Activated CD4-positive, alpha-beta T cell treated with anti-CD3 and anti-CD28 coated beads for 1 hour (primary cell): ENCODE measurements around the gene SDSL.

Experiments
- DNase-seq: peaks from one replicate; pipeline ENCODE4 v3.0.0-alpha.2; 2020

SDSL gene

GRCh38 chr12:113396828-113397496 is 25.2 kb upstream of the SDSL start:
- no peak for DNase-seq

GRCh38 chr12:113397497-113398197 is 24.5 kb upstream of the SDSL start:
- no peak for DNase-seq

DNA sequence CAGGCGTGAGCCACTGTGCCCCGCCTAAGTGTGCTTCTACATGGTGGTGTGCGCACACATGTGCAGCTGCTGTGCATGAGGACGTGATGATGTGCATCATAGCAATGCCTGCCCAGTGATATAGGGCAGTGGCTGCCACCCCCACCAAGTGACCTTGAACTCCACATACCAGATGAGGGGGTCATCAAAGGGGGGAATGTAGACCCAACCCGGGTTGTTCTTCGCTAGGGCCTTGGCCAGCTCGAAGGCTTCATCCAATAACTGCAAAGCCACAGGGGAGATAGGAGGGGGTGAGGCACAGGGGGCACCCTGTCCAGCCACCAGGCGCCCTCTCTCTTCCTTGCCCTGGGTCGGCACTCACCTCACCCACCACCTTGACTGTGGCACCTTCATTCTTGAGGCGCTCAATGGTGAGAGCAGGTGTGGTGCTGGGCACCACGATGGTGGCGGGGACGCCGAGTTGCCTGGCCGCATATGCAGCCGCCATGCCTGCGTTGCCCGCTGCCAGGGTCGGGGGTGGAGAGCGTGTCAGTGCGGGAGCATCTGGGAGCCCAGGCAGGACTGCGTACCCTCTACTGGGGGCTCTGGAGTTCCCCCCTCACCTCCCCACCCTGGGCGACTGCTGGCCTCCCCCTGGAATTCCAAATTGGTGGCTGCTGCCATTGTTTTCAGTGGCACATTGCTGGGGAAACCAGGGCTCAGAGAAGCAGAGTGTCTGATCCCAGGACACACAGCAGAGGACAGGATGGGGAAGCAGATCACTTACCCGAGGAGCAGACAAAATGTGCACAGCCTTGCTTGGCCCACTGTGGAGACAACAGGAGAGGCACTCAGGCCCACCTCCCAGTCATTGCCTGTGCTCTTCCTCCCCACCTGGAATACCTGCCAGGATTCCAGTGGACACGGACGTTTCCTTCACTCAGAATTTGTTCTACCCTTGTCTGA is 23.6 kb upstream of the SDSL start:
- DNase-seq, result no peak

- DNase-seq, result no peak
These were observed 22.7 kb upstream of the SDSL start for GRCh38 chr12:113399490-113399889.

DNA sequence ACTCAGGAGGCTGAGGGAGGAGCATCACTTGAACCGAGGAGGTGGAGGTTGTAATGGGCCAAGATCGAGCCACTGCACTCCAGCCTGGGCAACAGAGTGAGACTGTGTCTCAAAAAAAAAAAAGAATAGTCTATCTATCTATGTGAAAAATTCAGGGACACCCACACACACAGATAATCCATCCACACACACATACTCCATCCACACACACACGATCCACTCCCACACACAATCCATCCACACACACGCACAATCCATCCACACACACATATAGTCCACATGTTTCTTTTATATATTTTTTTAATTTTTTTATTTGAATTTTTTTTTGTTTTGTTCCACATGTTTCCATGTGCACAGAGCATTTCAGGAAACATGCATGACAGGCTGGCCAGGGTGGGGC is 21.8 kb upstream of the SDSL start:
- DNase-seq, result no peak

GRCh38 chr12:113401066-113402000 is 20.8 kb upstream of the SDSL start:
- no peak for DNase-seq

DNA sequence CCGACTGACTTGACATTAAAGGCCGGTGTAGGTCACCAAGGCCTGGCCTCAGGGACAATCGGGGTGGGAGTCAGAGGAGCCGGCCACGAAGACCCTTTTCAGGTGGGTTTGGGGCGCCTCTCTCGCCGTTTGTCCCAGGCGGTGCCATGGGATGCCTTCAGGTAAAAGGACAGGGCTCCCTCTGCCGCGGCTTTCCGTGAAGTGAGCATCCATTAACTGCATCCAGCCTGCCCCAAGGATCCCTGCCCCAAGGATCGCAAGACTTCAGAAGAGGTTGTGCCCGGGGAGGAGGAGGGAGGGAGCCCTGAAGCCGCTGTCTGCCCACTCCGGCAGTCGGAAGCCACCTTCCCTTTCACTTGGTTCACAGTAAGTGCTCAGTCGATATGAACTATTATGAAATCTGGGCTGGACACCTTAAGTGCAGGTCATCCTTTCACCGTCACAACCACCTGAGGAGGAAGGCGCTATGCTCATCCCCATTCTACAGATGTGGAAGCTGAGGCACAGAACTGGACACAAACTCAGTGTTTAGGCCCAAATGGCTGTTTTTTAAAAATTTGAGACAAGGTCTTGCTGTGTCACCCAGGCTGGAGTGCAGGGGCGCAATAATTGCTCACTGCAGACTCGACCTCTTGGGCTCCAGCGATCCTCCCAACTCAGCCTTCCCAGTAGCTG is 19.5 kb upstream of the SDSL start:
- DNase-seq, result no peak

GRCh38 chr12:113403435-113404415 is 18.5 kb upstream of the SDSL start, which contains the start of gene SDS:
Gene SDS (minus strand): TSS chr12:113403887. CDS start chr12:113399708, 4,179 bp downstream.
- no peak for DNase-seq

- no peak for DNase-seq
These were observed 16.5 kb upstream of the SDSL start for GRCh38 chr12:113405694-113406093.

GRCh38 chr12:113407931-113408600 is 14.1 kb upstream of the SDSL start:
- no peak for DNase-seq

DNA sequence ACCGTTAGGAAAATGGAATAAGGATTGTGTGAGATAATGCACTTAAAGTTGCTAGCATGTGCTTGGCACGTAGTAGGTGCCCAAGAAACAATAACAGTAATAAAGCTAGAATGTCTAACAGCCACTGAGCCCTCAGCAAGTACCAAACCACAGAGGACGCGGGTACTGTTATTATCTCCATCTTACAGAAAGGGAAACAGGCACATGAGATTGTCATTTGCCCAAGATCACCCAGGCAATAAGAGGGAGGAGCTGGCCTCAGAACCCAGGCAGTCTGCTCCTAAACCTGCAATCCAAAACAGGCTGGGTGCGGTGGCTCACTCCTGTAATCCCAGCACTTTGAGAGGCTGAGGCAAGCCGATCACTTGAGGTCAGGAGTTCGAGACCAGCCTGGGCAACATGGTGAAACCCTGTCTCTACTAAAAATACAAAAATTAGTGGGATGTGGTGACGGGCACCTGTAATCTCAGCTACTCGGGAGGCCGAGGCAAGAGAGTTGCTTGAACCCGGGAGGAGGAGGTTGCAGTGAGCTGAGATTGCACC is 13.4 kb upstream of the SDSL start:
- DNase-seq, result no peak

GRCh38 chr12:113409462-113410124 is 12.6 kb upstream of the SDSL start:
- no peak for DNase-seq

GRCh38 chr12:113413488-113413939 is 8.7 kb upstream of the SDSL start:
- DNase-seq, result no peak

DNA sequence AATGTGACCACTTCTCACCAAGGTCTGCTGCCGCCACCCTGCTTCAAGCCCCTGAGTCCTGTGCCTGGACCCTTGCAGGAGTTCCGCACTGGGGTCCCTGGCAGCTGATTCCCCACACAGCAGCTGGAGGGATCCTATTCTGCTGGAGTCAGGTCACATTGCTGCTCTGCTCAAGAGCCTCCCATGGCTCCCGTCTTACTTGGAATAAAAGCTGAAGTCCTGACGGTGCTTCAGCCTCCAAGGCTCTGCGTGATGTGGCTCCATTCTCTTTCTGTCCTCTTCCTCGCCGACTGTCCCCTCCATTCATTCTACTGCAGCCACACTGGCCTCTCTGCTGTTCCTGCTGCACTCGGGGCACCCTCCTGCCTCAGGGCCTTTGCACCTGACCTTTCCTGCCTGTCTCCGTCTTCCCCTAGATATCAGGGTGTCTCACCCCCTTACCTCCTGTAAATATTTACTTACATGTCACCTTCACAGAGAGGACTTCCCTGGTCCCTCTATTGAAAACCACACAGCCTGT is 7.6 kb upstream of the SDSL start:
- DNase-seq, result no peak

GRCh38 chr12:113416091-113416754 is 6.0 kb upstream of the SDSL start:
- DNase-seq, result no peak

DNA sequence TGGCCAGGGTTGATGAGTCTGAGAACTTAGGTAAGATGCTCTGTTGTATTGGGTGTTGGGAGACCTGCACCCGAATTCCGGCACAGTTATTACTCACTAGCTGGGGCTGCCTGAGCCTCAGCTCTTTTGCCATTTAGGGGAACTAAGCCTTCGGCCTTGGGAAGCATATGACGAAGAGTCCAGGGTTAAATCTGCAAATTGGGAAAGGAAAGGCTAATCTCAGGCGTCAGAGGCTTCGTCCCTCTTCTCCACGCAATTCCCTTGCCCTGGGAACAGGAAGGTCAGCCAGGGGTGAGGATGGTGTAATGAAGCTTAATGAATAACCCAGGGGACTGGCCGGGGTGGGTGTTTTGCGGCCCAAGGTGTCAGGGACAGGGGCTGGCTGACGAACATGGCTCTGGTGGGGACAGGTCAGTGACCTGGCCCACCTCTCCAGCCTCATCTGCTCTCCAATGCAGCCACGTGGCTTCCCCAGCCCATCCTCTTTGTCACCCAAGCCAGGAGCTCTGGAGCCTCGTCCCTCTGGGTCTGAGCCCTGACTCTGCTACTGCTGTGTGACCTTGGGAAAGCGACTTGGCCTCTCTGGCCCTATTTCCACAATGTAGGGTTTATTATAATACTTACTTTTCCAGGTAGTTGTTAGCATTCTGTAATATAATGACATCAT is 3.8 kb upstream of the SDSL start:
- no peak for DNase-seq

GRCh38 chr12:113420996-113421595 is 1.1 kb upstream of the SDSL start:
- no peak for DNase-seq
